Islet precursor cell (in vitro differentiated cells): ENCODE results near the gene AUH.

ENCODE experiments used
- DNase-seq: peaks from one replicate; pipeline ENCODE4 v3.0.0-alpha.2; 2018

Gene AUH

GRCh38 chr9:91334053-91334452 is 27.7 kb downstream of the AUH start:
- peak; percentile 59 for DNase-seq

- no peak for DNase-seq
Observed at GRCh38 chr9:91333551-91333950, 28.2 kb downstream of the AUH start.

- DNase-seq, result no peak
Observed at GRCh38 chr9:91332546-91333231, 29.0 kb downstream of the AUH start.

DNA sequence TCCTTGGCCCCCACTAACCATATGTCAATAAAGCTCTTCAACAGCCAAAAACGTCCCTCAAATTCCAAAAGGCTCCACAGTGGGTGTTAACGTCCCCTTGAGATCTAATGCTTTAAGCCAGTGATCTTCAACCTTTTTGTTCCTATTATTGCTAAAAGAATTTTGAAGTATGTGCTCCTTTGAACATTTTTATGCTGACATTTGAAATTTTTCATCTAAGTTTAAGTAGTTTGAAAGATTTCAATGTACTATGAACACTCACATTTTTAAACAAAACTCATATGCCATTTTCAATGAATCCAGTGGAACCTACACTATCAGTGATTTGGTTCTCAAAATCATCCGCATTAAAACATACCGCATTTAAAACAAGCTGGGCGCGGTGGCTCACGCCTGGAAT is 29.9 kb downstream of the AUH start:
- no peak for DNase-seq

DNA sequence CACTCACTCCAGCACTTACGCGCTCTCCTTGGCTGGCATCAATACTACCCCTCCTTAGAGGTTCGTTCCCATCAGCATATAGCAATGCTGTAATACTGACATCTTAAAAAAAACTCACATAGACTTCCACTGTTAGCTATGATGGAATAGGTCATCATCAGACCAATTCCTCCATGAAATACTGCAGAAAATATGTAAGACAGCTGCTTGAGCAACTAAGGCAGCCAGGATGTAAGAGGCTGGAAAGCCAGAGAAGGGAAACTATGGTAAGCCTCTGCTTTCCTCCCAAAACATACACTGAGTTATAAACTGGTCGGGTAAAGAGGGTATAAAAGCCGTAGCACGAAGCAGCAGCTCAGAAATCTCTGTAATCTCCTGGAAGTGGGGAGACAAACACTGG is 33.5 kb downstream of the AUH start:
- DNase-seq, result no peak

GRCh38 chr9:91321691-91322090 is 40.0 kb downstream of the AUH start:
- DNase-seq, result no peak

DNA sequence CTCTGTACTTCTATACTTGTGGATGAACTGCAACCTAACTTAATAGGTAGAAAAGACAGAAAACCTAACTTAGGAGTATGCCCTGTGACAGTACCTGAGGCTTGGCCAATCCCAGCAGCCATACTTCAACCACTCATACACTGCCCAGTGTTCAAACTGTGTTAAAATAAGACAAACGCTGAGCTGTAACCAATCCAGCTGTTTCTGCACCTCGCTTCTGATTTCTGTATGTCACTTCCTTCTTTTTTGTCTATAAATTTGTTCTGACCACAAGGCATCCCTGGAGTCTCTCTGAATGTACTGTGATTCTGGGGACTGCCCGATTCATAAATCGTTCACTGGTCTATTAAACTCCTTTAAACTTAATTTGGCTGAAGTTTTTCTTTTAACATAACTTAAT is 41.4 kb downstream of the AUH start:
- DNase-seq, result no peak

- DNase-seq, result no peak
Observed at GRCh38 chr9:91316093-91316492, 45.6 kb downstream of the AUH start.

DNA sequence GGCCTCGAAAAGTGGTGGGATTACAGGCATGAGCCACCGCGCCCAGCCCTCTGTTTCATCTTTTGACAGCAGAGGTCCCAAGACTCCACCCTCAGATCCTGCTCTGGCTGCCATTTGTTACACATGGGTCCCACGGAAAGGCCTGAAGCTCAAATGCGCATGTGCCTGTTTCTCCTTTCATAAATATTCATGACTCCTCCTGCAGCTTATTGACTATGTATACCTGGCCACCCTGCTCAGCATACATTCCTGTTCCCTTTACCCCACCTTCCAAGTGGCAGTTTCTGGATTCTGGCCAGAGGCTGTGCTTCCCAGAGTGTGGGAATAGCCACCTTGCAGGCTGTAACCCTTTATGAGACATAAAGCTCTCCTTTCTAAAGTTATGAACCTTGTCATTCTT is 46.5 kb downstream of the AUH start:
- peak; percentile 52 for DNase-seq

DNA sequence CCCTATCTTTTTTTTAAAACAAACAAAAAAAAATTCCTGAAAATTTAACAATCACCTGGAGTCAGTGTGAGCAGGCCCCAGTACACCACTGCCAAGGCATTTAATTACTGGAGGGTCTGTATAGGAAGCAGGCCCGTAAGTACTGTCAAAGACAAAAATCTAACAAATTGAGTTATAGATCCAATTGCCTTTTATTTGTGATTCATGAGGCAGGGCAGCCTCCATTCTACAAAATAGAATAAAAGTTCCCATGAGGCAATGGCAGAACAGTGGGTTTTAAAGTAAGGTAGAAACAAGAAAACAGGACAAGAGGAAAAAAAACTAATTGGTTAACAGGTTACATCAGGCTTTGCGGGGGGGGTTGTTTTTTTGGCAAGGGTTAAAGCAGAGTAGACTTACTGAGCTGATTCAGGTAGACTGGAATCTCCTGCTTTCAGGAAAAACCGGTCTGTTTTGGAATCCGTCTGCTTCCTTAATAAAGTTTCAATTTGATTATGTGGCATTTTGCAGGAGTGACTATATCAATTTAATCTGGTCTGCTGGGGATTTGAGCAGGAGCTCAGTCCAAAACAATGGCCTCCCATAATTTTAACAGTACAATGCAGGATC is 48.9 kb downstream of the AUH start:
- DNase-seq, result peak; percentile 75

- peak; percentile 53 for DNase-seq
Observed at GRCh38 chr9:91310037-91310436, 51.7 kb downstream of the AUH start.

DNA sequence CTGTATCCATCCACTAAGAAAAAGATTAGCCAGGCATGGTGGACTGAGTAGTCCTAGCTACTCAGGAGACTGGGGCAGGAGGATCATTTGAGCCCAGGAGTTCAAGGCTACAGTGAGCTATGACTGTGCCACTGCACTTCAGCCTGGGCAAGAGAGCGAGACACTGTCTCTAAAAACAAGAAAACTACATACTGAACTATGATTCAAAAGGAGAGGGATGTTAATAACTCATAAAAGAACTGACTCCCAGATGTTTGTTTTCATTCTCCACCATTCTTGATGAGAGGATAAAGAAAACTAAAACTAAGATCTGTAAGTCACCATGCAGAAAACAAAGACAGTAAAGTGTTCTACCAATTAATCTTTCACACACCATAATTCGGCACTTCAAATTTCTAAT is 53.5 kb downstream of the AUH start:
- DNase-seq, result no peak

GRCh38 chr9:91307279-91307678 is 54.4 kb downstream of the AUH start:
- no peak for DNase-seq

DNA sequence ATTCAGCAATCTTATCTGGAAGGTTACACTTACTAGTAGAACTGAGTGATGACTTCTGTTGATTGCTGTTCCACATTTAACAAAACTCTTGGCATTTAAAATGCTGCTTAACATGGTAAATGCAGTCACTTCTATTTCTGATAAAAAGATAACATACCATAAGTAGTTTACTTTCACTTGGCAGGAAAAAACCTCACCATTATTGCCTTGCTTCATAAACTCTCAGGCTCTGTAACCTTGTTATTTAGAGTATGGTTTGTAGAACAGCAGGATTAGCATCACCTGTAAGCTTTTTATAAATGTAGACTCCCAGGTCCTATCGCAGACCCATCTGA is 55.5 kb downstream of the AUH start:
- DNase-seq, result no peak

DNA sequence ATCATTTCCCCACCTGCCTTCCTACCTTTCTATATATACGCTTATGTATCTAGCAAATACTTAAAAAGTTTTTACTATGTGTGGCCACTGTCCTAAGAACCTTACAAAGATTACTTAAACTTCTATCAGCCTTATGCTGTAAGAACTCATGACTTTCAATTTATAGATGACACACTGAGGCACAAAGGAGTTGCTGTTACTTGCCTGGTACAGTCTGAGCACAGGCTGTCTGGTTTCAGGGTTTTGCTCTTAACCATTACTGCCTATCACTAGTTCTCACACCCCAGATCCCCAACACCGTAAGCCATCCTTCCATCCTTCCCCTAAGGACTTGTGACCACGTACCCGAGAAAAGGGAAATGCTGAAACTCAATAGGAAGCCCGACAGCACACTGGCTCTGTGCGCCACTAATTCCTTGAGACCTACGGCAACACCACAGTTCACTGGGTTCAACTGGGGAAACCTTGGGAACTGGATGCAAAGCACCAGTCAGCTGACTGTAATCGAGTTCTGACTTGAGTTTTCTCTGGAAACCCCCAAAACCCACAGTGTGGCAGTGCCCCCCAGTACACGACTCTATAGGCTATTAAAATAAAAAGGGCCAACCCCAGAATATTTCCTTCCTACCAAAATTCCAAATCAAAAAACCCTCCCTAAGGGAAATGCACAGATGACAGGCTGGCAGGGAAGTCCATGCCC is 56.0 kb downstream of the AUH start:
- no peak for DNase-seq

GRCh38 chr9:91303741-91304415 is 57.8 kb downstream of the AUH start:
- DNase-seq, result no peak

GRCh38 chr9:91302831-91303230 is 58.9 kb downstream of the AUH start:
- no peak for DNase-seq

GRCh38 chr9:91301161-91301560 is 60.6 kb downstream of the AUH start:
- DNase-seq, result no peak

GRCh38 chr9:91298311-91298710 is 63.4 kb downstream of the AUH start:
- no peak for DNase-seq

- no peak for DNase-seq
Observed at GRCh38 chr9:91297306-91297705, 64.4 kb downstream of the AUH start.

- no peak for DNase-seq
Observed at GRCh38 chr9:91296354-91296753, 65.4 kb downstream of the AUH start.

- DNase-seq, result no peak
Observed at GRCh38 chr9:91295357-91295756, 66.4 kb downstream of the AUH start.

DNA sequence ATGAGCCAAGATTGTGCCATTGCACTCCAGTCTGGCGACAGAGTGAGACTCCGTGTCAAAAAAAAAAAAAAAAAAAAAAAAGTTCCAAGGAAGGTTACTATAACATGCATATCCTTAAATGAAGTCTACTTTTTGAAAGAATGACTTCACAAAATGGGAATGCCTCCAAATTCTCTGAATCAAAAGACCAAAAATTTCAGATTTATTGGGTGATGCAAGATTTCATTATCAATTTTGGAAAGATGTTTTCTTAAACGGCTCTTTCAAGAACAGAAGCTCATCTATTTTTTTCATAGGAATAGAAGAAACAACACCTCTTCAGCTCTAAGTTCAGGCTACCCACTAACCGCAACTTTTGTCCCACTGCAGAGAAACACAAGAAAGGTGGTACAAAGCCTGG is 69.9 kb downstream of the AUH start:
- DNase-seq, result no peak

DNA sequence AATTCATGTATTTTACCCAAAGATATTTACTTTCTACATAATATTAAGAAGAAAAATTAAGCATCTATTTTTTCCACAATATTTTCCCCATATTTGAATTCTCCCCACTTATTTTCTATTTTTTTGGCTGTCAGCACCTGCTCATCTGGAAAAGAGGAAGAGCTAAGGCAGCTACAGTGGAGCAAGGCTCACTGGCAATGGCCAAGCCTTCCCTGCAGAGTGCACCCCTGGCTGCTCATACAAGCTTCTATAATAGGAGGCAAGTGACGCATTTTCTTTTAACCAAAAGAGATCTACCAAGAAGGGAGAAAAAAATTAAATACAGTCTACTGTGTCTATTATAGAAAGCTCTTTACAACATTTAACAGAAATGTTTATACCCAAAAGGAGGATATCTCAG is 72.5 kb downstream of the AUH start:
- DNase-seq, result no peak
